Mononuclear cell (primary cell): ENCODE results near the gene WDR54. TPM values are rescaled to one million over a fixed set of nuclear protein-coding genes. Genes with fewer than 3 reads are reported as not detected.
A peak's percentile ranks its signal among the peaks of the same experiment; 100 is the strongest.
"Not testable (repeated sequence)": the region's sequence is repeated elsewhere in the genome, so short reads cannot be mapped to it uniquely, and the experiment has no call there.

Source experiments
- H3K27me3 ChIP-seq: 2 replicates; pipeline ENCODE4 v1.6.0; 2011; ENCODE audit warnings: low read length, control low read depth; ENCODE audit not compliant: insufficient read depth
- H3K4me1 ChIP-seq: 2 replicates; pipeline ENCODE4 v1.5.1; 2011; ENCODE audit warnings: mild to moderate bottlenecking, low read length, control low read depth; ENCODE audit not compliant: insufficient read depth
- H3K4me3 ChIP-seq: 2 replicates; pipeline ENCODE4 v1.5.1; 2011; ENCODE audit warnings: mild to moderate bottlenecking, low read length, moderate library complexity
- H3K9me3 ChIP-seq: 2 replicates; pipeline ENCODE4 v1.5.1; 2011; ENCODE audit warnings: low read depth, mild to moderate bottlenecking, control low read depth, low read length
- total RNA-seq: library from RNA; depleted of rRNA; stranded (reverse); fragments of >200 nt; gene quantifications from one replicate; pipeline ENCODE4 v1.2.3, GENCODE V29; 2012

Gene WDR54
- total RNA-seq, 1 donor: 9.3 TPM

GRCh38 chr2:74417763-74418162 lies 3.8 kb upstream of the WDR54 start:
- H3K4me3 ChIP-seq: no peak overlapping the region
- H3K9me3 ChIP-seq: no peaks in the 10 kb centered on the region
- H3K27me3 ChIP-seq: no peaks in the 10 kb centered on the region
- peaks cover 60% of the 10 kb centered on the region for H3K4me1 ChIP-seq

- no peaks in the 10 kb centered on the region for H3K27me3 ChIP-seq
These were observed 3.2 kb upstream of the WDR54 start for GRCh38 chr2:74418312-74418711.

GRCh38 chr2:74419345-74419744 lies 2.2 kb upstream of the WDR54 start:
- H3K4me3 ChIP-seq: no peak overlapping the region
- no peaks in the 10 kb centered on the region for H3K27me3 ChIP-seq
- H3K4me1 ChIP-seq: peaks cover 46% of the 10 kb centered on the region
- no peaks in the 10 kb centered on the region for H3K9me3 ChIP-seq

More at GRCh38 chr2:74418312-74418711, 3.2 kb upstream of the WDR54 start:
- Histone ChIP-seq H3K4me3 (no peak overlapping the region), H3K9me3 (no peaks in the 10 kb centered on the region), H3K4me1 (peaks cover 55% of the 10 kb centered on the region)

GRCh38 chr2:74420006-74420405 lies 1.5 kb upstream of the WDR54 start:
- peaks cover 39% of the 10 kb centered on the region for H3K4me1 ChIP-seq
- no peaks in the 10 kb centered on the region for H3K9me3 ChIP-seq
- H3K27me3 ChIP-seq: no peaks in the 10 kb centered on the region
- no peak overlapping the region for H3K4me3 ChIP-seq

- H3K4me3 ChIP-seq: peak overlapping the region; percentile 77
- H3K9me3 ChIP-seq, H3K27me3 ChIP-seq: not testable (repeated sequence)
- peaks cover 34% of the 10 kb centered on the region for H3K4me1 ChIP-seq
These were observed 957 bp upstream of the WDR54 start for GRCh38 chr2:74420443-74421103.

- Histone ChIP-seq H3K27me3 (no peaks in the 10 kb centered on the region), H3K4me1 (peaks cover 28% of the 10 kb centered on the region), H3K9me3 (no peaks in the 10 kb centered on the region), H3K4me3 (no peak overlapping the region)
These were observed 1.9 kb downstream of the WDR54 start for GRCh38 chr2:74423231-74424095.

GRCh38 chr2:74424139-74424992 lies 2.8 kb downstream of the WDR54 start:
- Histone ChIP-seq H3K4me3 (no peak overlapping the region), H3K9me3 (no peaks in the 10 kb centered on the region), H3K27me3 (no peaks in the 10 kb centered on the region), H3K4me1 (peaks cover 24% of the 10 kb centered on the region)

- Histone ChIP-seq H3K9me3 (no peaks in the 10 kb centered on the region), H3K4me1 (peaks cover 20% of the 10 kb centered on the region), H3K4me3 (no peak overlapping the region), H3K27me3 (no peaks in the 10 kb centered on the region)
These were observed 3.5 kb downstream of the WDR54 start for GRCh38 chr2:74424995-74425406.

- peaks cover 16% of the 10 kb centered on the region for H3K4me1 ChIP-seq
- H3K9me3 ChIP-seq: no peaks in the 10 kb centered on the region
- H3K4me3 ChIP-seq: no peak overlapping the region
- H3K27me3 ChIP-seq: no peaks in the 10 kb centered on the region
These were observed 4.0 kb downstream of the WDR54 start for GRCh38 chr2:74425523-74425922.

GRCh38 chr2:74426181-74426758 lies 4.7 kb downstream of the WDR54 start:
- no peaks in the 10 kb centered on the region for H3K9me3 ChIP-seq

GRCh38 chr2:74427551-74427950 lies 6.0 kb downstream of the WDR54 start:
- Histone ChIP-seq H3K4me1 (no peaks in the 10 kb centered on the region), H3K27me3 (no peaks in the 10 kb centered on the region), H3K9me3 (no peaks in the 10 kb centered on the region), H3K4me3 (no peak overlapping the region)

More at GRCh38 chr2:74426181-74426758, 4.7 kb downstream of the WDR54 start:
- Histone ChIP-seq H3K4me3 (no peak overlapping the region), H3K4me1 (peaks cover 10% of the 10 kb centered on the region), H3K27me3 (no peaks in the 10 kb centered on the region)

- Histone ChIP-seq H3K4me1 (no peaks in the 10 kb centered on the region), H3K27me3 (no peaks in the 10 kb centered on the region), H3K9me3 (no peaks in the 10 kb centered on the region), H3K4me3 (no peak overlapping the region)
These were observed 7.1 kb downstream of the WDR54 start for GRCh38 chr2:74428675-74429074.

- H3K4me1 ChIP-seq: no peaks in the 10 kb centered on the region
- no peaks in the 10 kb centered on the region for H3K27me3 ChIP-seq
- H3K4me3 ChIP-seq: no peak overlapping the region
- H3K9me3 ChIP-seq: no peaks in the 10 kb centered on the region
These were observed 8.2 kb downstream of the WDR54 start for GRCh38 chr2:74429487-74430451.

GRCh38 chr2:74430502-74430901 lies 9.0 kb downstream of the WDR54 start:
- H3K27me3 ChIP-seq: no peaks in the 10 kb centered on the region
- no peak overlapping the region for H3K4me3 ChIP-seq
- H3K4me1 ChIP-seq: no peaks in the 10 kb centered on the region
- no peaks in the 10 kb centered on the region for H3K9me3 ChIP-seq
